ENCODE results near the gene TRAK1.

Gene TRAK1

DNA sequence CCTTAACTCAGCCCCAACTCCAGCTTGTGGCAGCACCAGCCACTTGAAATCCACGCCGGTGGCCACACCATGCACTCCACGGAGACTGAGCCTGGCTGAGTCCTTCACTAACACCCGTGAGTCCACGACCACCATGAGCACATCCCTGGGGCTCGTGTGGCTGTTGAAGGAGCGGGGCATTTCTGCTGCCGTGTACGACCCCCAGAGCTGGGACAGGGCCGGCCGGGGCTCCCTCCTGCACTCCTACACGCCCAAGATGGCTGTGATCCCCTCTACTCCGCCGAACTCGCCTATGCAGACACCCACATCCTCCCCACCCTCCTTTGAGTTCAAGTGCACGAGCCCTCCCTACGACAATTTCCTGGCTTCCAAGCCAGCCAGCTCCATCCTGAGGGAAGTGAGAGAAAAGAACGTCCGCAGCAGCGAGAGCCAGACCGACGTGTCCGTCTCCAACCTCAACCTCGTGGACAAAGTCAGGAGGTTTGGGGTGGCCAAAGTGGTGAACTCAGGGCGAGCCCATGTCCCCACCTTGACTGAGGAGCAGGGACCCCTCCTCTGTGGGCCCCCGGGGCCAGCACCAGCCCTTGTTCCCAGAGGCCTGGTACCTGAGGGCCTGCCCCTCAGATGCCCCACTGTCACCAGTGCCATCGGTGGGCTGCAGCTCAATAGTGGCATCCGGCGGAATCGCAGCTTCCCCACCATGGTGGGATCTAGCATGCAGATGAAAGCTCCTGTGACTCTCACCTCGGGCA lies 132.0 kb downstream of the TRAK1 start:
- no peak overlapping the region for H3K4me3 ChIP-seq (ENCODE audit: low read length)
- no peak for DNase-seq (ENCODE audit: low read depth)
- TF ChIP-seq, protein P1, sequence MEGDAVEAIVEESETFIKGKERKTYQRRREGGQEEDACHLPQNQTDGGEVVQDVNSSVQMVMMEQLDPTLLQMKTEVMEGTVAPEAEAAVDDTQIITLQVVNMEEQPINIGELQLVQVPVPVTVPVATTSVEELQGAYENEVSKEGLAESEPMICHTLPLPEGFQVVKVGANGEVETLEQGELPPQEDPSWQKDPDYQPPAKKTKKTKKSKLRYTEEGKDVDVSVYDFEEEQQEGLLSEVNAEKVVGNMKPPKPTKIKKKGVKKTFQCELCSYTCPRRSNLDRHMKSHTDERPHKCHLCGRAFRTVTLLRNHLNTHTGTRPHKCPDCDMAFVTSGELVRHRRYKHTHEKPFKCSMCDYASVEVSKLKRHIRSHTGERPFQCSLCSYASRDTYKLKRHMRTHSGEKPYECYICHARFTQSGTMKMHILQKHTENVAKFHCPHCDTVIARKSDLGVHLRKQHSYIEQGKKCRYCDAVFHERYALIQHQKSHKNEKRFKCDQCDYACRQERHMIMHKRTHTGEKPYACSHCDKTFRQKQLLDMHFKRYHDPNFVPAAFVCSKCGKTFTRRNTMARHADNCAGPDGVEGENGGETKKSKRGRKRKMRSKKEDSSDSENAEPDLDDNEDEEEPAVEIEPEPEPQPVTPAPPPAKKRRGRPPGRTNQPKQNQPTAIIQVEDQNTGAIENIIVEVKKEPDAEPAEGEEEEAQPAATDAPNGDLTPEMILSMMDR (conservative IDR thresholded peaks at IDR 0.05; ENCODE audit: low read depth, low read length), result no peak

DNA sequence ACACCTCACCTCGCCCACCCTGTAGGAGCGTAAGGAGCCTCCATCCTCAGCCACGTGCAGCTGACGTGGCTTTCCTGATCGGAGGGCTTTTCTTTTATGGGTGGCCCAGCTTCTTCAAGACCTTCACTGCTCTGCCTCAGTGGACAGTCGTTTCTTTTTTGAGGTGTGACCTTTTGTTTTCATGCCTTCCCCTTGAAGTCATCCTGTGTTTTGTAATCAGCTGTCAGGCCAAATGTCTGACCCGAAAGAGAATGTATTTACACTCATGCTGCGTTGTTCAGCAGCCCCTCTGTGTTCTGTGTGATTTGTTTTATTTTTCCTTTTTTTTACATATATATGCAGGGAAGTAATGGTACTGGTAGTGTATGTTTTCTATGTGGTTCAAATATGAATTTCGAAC lies 133.0 kb downstream of the TRAK1 start:
- TF ChIP-seq, protein P1 (conservative IDR thresholded peaks at IDR 0.05; ENCODE audit: low read depth, low read length), result no peak
- H3K4me3 ChIP-seq (ENCODE audit: low read length), result no peak overlapping the region
- DNase-seq (ENCODE audit: low read depth), result no peak

DNA sequence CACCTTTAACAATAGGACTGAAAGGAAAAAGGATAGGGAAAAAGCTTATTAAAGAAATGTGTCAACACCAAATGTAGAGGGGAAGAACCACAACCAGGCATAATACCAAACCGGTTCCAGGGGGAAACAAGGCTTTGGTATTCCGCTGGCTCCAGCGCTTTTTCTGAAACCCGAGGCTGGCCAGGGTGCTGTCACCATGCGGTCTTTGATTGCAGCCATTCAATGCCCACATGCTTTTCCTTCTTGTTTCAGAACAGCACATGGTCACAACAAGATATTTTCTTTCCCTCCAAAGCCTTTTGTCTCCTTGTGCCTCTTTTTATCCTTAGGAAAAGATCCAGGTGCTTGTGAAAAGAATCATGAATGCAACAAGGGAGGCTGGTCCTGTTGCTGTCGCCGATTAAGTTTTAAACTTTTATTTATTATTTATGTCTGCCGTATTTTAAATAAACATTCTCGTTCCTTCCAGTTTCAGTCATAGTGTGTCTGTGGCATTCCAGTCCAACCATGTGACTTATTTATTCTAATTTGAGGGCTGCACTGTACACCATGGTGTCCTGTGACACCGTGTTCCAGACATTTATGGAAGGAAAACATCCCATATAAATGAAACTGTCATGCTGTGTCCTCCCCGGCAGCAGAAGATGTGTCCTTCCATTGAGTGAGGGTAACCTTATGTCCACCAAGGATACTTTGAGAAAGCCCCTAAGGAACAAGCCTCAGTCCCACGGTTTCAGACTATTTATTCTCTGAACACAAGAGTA lies 133.7 kb downstream of the TRAK1 start:
- TF ChIP-seq, protein P1 (conservative IDR thresholded peaks at IDR 0.05; ENCODE audit: low read depth, low read length), result no peak
- H3K4me3 ChIP-seq (ENCODE audit: low read length), result no peak overlapping the region
- no peak for DNase-seq (ENCODE audit: low read depth)

DNA sequence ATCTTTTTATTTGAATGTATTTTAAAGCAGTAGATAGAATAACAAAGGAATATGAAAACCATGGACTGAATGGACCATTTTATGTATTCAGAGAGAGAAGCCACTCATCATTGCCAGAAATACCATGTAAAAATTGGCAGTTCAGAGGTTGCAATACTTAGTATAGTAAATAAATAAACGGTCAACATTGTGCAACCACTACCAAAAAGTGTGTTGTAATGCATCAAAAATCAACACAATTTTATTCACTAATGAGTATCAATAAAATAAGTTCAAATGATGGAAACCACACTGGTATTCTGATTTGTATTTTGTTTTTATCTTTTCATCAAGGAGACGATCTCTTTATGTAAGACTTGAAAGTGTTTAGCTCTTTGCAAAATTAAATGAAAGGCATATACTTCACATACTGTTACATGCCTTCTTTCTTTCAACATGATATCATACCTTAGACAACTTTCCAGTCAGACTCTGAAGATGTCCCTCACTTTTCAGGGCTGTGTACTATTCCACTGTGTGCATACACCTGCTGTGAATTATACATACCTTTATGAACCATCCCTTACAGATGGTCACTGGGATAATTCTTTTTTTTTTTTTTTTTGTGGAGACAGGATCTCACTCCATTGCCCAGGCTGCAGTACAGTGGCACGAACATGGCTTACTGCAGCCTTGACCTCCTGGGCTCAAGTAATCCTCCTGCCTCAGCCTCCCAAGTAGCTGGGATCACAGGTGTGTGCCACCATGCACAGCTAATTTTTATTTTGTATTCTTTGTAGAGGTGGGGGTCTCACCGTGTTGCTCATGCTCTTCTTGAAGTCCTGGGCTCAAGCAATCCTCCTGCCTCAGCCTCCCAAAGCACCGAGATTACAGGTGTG lies 134.6 kb downstream of the TRAK1 start:
- no peak for DNase-seq (ENCODE audit: low read depth)
- no peak overlapping the region for H3K4me3 ChIP-seq (ENCODE audit: low read length)
- TF ChIP-seq, protein P1 (conservative IDR thresholded peaks at IDR 0.05; ENCODE audit: low read depth, low read length), result no peak

DNA sequence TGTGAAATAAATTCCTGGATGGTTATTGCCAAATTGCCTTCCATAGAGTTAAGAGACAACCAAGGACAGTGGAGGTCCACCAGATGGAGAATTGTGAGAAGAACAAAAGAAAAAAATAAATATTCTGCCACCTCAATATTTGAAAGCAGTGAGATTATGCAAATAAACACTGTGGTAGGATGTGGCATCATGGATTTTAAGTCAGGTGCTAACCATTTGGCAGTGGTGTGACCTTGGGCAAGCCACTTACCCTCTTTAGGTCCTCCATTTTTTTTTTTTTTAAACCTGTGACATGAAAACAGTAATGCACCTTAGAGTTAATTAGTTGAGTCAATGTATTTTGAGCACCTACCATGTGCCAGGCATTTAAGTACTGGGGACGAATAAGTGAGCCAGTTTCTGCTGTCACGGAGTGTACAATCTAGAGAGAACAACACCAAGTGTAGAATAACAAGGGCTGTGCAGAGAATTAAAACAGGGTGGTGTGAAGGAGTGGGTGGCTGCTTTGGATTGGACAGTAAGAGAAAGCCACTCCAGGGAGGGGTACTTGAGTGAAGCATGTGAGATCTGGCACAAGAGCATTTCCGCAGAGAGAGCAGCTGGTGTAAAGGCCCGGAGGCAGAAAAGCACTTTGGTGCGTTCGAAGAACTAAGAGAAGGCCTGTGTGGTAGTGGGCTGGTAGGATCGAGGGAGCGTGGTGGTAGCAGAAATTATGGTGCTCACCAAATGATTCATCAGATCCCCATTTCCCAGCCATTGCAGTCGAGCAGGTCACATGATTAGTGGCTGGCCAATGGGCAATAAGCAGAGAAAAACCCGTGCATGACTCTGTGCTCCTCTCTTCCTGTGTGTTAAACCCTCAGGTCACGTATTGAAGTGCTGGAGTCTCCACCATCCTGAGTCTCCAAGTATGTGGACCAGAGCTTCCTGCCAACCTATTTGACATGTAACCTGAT lies 135.6 kb downstream of the TRAK1 start:
- H3K4me3 ChIP-seq (ENCODE audit: low read length), result no peak overlapping the region
- no peak for DNase-seq (ENCODE audit: low read depth)
- TF ChIP-seq, protein P1 (conservative IDR thresholded peaks at IDR 0.05; ENCODE audit: low read depth, low read length), result no peak

DNA sequence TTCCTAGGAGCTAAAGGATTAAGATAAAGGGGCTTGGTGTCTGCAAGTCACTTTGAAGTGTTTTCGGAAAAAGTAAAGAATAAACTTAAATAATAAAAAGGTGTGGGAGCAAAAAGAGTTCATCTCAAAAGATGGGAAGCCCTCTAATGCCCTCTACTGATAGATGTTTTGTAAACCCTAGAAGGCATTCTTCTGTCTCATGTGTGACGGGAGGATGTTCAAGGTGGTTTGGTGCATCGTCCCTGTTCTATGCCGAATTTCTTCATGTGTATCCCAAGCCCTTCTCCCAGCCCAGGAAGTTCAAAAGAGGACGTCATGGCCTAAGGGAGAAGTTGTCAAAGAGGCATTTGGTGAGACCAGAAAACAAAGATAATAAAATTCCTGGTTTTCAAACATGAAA lies 137.6 kb downstream of the TRAK1 start:
- TF ChIP-seq, protein P1 (conservative IDR thresholded peaks at IDR 0.05; ENCODE audit: low read depth, low read length), result peak; percentile 15

More for the DNA sequence above, 137.6 kb downstream of the TRAK1 start:
- DNase-seq (ENCODE audit: low read depth), result no peak
- H3K4me3 ChIP-seq (ENCODE audit: low read length), result no peak overlapping the region

Measured in retinal pigment epithelial cell (primary cell).